ENCODE results near the gene TDRD12.
"Not testable (repeated sequence)": the region's sequence is repeated elsewhere in the genome, so short reads cannot be mapped to it uniquely, and the experiment has no call there.

Gene TDRD12

DNA sequence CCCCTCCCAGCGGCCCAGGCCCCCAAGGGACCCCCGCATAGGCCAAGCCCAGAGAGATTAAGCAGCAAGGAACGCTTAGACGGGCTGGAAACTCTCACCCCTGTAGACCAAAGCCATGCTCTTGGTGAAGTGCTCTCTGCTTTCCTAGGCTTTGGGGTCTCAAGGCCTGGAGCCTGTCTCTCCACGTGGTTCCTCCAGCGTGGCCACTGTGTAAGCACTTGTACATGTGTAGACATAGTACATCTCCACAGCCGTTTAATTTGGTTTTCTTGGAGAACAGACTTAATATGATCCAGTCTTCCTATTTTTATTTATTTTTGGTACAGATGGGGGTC is 26.9 kb upstream of the TDRD12 start:
- Histone ChIP-seq H3K27ac (ENCODE audit: low read depth, low read length) (peak overlapping the region; percentile 30), H3K4me1 (ENCODE audit: control insufficient read depth in 5 of 5, insufficient read depth in 5 of 5, low read length in 5 of 5) (peaks cover 9 to 58% (median 54%) of the 10 kb centered on the region in 5 donors), H3K9me3 (ENCODE audit: control insufficient read depth in 5 of 5, low read length in 5 of 5) (no peaks in the 10 kb centered on the region), H3K4me3 (ENCODE audit: low read depth in 1 of 5, low read length in 5 of 5) (peak overlapping the region; percentile 75 to 91 (median 80)), H3K36me3 (ENCODE audit: control insufficient read depth in 5 of 5, insufficient read depth in 5 of 5, low read length in 5 of 5) (no peaks in the 10 kb centered on the region), H3K9ac (ENCODE audit: low read length in 5 of 5) (peak overlapping the region; percentile 73 to 93 (median 83)), H3K27me3 (ENCODE audit: control insufficient read depth in 5 of 5, insufficient read depth in 4 of 5, low read length in 5 of 5) (no peaks in the 10 kb centered on the region)

DNA sequence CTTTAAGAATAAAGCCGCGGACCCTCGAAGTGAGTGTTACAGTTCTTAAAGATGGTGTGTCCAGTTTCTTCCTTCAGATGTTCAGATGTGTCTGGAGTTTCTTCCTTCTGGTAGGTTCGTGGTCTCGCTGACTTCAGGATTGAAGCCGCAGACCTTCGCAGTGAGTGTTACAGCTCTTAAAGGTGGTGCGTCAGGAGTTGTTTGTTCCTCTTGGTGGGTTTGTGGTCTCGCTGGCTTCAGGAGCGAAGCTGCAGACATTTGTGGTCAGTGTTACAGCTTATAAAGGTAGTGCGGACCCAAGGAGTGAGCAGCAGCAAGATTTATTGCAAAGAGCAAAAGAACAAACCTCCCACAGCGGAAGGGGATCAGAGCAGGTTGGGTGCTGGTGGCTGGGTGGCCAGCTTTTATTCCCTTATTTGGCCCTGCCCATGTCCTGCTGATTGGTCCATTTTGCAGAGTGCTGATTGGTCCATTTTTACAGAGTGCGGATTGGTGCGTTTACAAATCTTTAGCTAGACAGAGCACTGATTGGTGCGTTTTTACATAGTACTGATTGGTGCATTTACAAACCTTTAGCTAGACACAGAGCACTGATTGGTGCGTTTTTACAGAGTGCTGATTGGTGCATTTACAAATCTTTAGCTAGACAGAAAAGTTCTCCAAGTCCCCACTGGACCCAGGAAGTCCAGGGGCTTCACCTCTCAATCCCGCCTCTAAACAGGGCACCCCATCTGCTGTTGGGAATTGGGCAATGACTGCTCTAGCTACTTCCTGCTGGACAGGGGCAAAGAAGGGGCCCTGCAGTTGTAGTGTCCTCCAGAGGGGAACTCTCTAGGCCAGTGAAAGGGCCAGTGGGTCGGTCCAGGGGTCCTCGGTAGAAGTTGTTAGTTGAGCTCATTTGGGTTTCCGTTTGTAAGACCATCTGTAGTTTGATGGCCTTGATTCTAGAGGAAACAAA is 26.1 kb upstream of the TDRD12 start:
- not testable (repeated sequence) for H3K27me3 ChIP-seq (ENCODE audit: control insufficient read depth in 5 of 5, insufficient read depth in 4 of 5, low read length in 5 of 5); H3K9me3 ChIP-seq (ENCODE audit: control insufficient read depth in 5 of 5, low read length in 5 of 5); H3K27ac ChIP-seq (ENCODE audit: low read depth, low read length); H3K36me3 ChIP-seq (ENCODE audit: control insufficient read depth in 5 of 5, insufficient read depth in 5 of 5, low read length in 5 of 5)
- Histone ChIP-seq H3K4me3 (ENCODE audit: low read depth in 1 of 5, low read length in 5 of 5) (peak overlapping the region; percentile 75 to 91 (median 80)), H3K4me1 (ENCODE audit: control insufficient read depth in 5 of 5, insufficient read depth in 5 of 5, low read length in 5 of 5) (peaks cover 9 to 58% (median 54%) of the 10 kb centered on the region in 5 donors), H3K9ac (ENCODE audit: low read length in 5 of 5) (peak overlapping the region in 3 of 5 donors; percentile 83 to 93 (median 88))

DNA sequence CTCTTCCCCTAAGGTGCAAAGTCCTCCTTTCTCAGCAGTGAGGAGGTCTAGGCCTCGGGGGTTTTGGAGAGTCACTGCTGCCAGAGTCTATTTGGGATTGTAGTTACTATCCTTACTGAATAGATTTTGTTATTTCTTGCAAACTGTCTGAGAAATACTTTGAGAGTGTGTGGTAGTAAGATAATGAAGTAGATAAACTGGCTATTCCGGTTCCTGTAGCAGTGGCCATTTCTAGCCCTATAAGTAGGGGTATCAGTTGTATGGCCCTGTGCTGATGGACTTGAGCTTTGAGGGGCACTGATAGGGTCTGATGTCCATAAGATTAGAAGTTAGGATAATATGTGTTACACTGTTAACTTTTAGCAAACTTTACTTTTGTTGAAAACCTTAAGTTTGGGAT is 25.3 kb upstream of the TDRD12 start:
- not testable (repeated sequence) for H3K27me3 ChIP-seq (ENCODE audit: control insufficient read depth in 5 of 5, insufficient read depth in 4 of 5, low read length in 5 of 5); H3K36me3 ChIP-seq (ENCODE audit: control insufficient read depth in 5 of 5, insufficient read depth in 5 of 5, low read length in 5 of 5); H3K27ac ChIP-seq (ENCODE audit: low read depth, low read length); H3K9me3 ChIP-seq (ENCODE audit: control insufficient read depth in 5 of 5, low read length in 5 of 5)
- Histone ChIP-seq H3K9ac (ENCODE audit: low read length in 5 of 5) (peak overlapping the region in 2 of 5 donors; percentile 16 to 35), H3K4me1 (ENCODE audit: control insufficient read depth in 5 of 5, insufficient read depth in 5 of 5, low read length in 5 of 5) (peaks cover 9 to 58% (median 54%) of the 10 kb centered on the region in 5 donors), H3K4me3 (ENCODE audit: low read depth in 1 of 5, low read length in 5 of 5) (peak overlapping the region in 2 of 5 donors; percentile 22 to 27)

- H3K27me3 ChIP-seq (ENCODE audit: control insufficient read depth in 5 of 5, insufficient read depth in 4 of 5, low read length in 5 of 5); H3K4me3 ChIP-seq (ENCODE audit: low read depth in 1 of 5, low read length in 5 of 5); H3K9me3 ChIP-seq (ENCODE audit: control insufficient read depth in 5 of 5, low read length in 5 of 5); H3K27ac ChIP-seq (ENCODE audit: low read depth, low read length); H3K9ac ChIP-seq (ENCODE audit: low read length in 5 of 5): not testable (repeated sequence)
- H3K4me1 ChIP-seq (ENCODE audit: control insufficient read depth in 5 of 5, insufficient read depth in 5 of 5, low read length in 5 of 5) = peaks cover 9 to 58% (median 54%) of the 10 kb centered on the region in 5 donors
- peaks cover 3 to 13% (median 4%) of the 10 kb centered on the region in 5 donors for H3K36me3 ChIP-seq (ENCODE audit: control insufficient read depth in 5 of 5, insufficient read depth in 5 of 5, low read length in 5 of 5)
These were observed 24.7 kb upstream of the TDRD12 start for GRCh38 chr19:32694851-32695250.

DNA sequence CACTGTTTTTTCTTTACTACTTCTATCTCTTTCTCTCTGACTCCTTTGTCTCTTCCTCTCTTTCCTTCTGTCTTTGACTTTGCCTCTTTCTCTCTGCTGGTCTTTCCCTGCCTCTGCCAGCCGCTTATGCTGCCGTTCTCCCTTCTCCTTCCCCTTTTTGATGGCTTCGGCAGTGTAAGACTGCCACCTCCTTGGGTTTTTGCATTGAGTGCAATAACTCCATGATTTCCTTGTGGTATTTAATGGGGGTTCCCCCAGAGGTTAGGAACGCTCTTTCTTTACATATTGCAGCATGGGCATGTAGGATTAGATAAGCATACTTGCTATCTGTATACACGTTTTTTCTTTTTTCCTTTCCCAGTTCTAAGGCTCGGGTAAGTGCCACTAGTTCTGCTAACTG is 24.1 kb upstream of the TDRD12 start:
- H3K4me3 ChIP-seq (ENCODE audit: low read depth in 1 of 5, low read length in 5 of 5); H3K27ac ChIP-seq (ENCODE audit: low read depth, low read length); H3K9ac ChIP-seq (ENCODE audit: low read length in 5 of 5); H3K9me3 ChIP-seq (ENCODE audit: control insufficient read depth in 5 of 5, low read length in 5 of 5); H3K27me3 ChIP-seq (ENCODE audit: control insufficient read depth in 5 of 5, insufficient read depth in 4 of 5, low read length in 5 of 5): not testable (repeated sequence)
- H3K4me1 ChIP-seq (ENCODE audit: control insufficient read depth in 5 of 5, insufficient read depth in 5 of 5, low read length in 5 of 5) = peaks cover 9 to 58% (median 54%) of the 10 kb centered on the region in 5 donors
- H3K36me3 ChIP-seq (ENCODE audit: control insufficient read depth in 5 of 5, insufficient read depth in 5 of 5, low read length in 5 of 5) = peaks cover 3 to 17% (median 4%) of the 10 kb centered on the region in 5 donors

DNA sequence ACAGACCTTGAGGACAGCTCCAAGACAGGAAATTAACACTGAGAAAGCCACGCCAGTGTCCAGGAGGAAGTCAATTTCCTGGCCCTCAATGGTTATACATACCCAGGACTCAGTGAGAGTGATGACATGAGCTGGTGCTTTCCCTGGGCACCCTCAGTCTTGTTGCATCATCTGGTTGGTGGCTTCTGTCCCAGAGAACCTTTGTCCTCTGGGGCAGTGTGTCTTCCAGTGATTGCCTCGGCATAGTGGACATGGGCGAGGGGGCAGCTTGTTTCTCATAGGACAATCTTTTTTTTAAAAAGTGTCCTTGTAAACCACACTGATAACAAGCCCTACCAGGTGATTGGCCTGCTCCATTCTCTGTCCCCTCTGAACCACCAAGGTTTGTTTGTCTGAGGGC is 22.8 kb upstream of the TDRD12 start:
- Histone ChIP-seq H3K27ac (ENCODE audit: low read depth, low read length) (peak overlapping the region; percentile 30), H3K36me3 (ENCODE audit: control insufficient read depth in 5 of 5, insufficient read depth in 5 of 5, low read length in 5 of 5) (peaks cover 3 to 17% (median 4%) of the 10 kb centered on the region in 5 donors), H3K4me1 (ENCODE audit: control insufficient read depth in 5 of 5, insufficient read depth in 5 of 5, low read length in 5 of 5) (peaks cover 5 to 49% (median 47%) of the 10 kb centered on the region in 5 donors)
- not testable (repeated sequence) for H3K27me3 ChIP-seq (ENCODE audit: control insufficient read depth in 5 of 5, insufficient read depth in 4 of 5, low read length in 5 of 5); H3K4me3 ChIP-seq (ENCODE audit: low read depth in 1 of 5, low read length in 5 of 5); H3K9ac ChIP-seq (ENCODE audit: low read length in 5 of 5); H3K9me3 ChIP-seq (ENCODE audit: control insufficient read depth in 5 of 5, low read length in 5 of 5)

DNA sequence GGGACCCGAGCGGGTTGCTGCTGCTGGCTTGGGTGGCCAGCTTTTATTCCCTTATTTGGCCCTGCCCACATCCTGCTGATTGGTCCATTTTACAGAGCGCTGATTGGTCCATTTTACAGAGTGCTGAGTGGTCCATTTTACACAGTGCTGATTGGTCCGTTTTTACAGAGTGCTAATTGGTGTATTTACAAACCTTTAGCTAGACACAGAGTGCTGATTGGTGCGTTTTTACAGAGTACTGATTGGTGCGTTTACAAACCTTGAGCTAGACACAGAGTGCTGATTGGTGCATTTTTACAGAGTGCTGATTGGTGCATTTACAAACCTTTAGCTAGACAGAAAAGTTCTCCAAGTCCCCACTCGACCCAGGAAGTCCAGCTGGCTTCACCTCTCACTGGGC is 19.4 kb upstream of the TDRD12 start:
- H3K36me3 ChIP-seq (ENCODE audit: control insufficient read depth in 5 of 5, insufficient read depth in 5 of 5, low read length in 5 of 5) = peaks cover 3 to 19% (median 4%) of the 10 kb centered on the region in 5 donors
- not testable (repeated sequence) for H3K4me3 ChIP-seq (ENCODE audit: low read depth in 1 of 5, low read length in 5 of 5); H3K9ac ChIP-seq (ENCODE audit: low read length in 5 of 5); H3K27ac ChIP-seq (ENCODE audit: low read depth, low read length); H3K27me3 ChIP-seq (ENCODE audit: control insufficient read depth in 5 of 5, insufficient read depth in 4 of 5, low read length in 5 of 5)
- peaks cover 2 to 20% (median 20%) of the 10 kb centered on the region in 5 donors for H3K4me1 ChIP-seq (ENCODE audit: control insufficient read depth in 5 of 5, insufficient read depth in 5 of 5, low read length in 5 of 5)
- H3K9me3 ChIP-seq (ENCODE audit: control insufficient read depth in 5 of 5, low read length in 5 of 5) = peaks cover 0 to 15% (median 4%) of the 10 kb centered on the region in 5 donors

DNA sequence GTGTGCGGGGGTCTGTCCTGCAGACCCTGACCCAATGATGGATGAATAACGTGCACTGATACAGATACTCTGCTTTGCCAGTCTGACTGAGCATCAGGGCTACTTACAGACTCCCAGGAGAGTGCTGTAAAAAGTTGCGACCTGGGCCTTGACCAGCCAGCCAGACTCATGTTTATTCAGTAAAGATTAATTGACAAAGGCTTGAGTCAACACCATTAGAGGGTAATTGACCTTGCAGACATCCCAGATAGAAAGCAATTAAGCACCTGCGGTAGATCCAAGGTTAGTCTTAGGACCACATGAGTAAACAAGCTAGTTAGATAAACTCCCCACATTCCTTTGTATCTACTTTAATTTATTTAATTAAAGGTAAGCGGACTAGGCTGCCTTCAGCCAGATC is 17.6 kb upstream of the TDRD12 start:
- Histone ChIP-seq H3K9ac (ENCODE audit: low read length in 5 of 5) (no peak overlapping the region), H3K27ac (ENCODE audit: low read depth, low read length) (no peak overlapping the region), H3K4me1 (ENCODE audit: control insufficient read depth in 5 of 5, insufficient read depth in 5 of 5, low read length in 5 of 5) (peaks cover 0 to 3% (median 2%) of the 10 kb centered on the region in 5 donors), H3K27me3 (ENCODE audit: control insufficient read depth in 5 of 5, insufficient read depth in 4 of 5, low read length in 5 of 5) (no peaks in the 10 kb centered on the region), H3K4me3 (ENCODE audit: low read depth in 1 of 5, low read length in 5 of 5) (no peak overlapping the region), H3K36me3 (ENCODE audit: control insufficient read depth in 5 of 5, insufficient read depth in 5 of 5, low read length in 5 of 5) (peaks cover 3 to 19% (median 4%) of the 10 kb centered on the region in 5 donors), H3K9me3 (ENCODE audit: control insufficient read depth in 5 of 5, low read length in 5 of 5) (peaks cover 0 to 15% (median 4%) of the 10 kb centered on the region in 5 donors)

DNA sequence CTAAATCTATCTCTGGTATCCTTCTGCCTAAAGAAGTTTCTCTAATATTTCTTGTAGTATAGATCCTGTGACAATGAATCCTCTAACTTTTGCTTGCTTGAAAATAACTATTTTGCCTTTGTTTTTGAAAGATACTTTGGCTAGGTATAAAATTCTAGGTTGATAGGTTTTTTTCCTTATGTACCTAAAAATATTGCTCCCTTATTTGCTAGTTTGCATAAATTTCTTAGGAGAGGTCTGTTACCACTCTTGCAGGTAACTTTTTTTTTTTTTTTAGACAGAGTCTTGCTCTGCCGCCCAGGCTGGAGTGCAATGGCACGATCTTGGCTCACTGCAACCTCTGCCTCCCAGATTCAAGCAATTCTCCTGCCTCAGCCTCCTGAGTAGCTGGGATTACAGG is 15.6 kb upstream of the TDRD12 start:
- Histone ChIP-seq H3K9me3 (ENCODE audit: control insufficient read depth in 5 of 5, low read length in 5 of 5) (peaks cover 0 to 15% (median 4%) of the 10 kb centered on the region in 5 donors), H3K36me3 (ENCODE audit: control insufficient read depth in 5 of 5, insufficient read depth in 5 of 5, low read length in 5 of 5) (peaks cover 0 to 13% (median under 1%) of the 10 kb centered on the region in 5 donors)
- H3K4me1 ChIP-seq (ENCODE audit: control insufficient read depth in 5 of 5, insufficient read depth in 5 of 5, low read length in 5 of 5); H3K27ac ChIP-seq (ENCODE audit: low read depth, low read length); H3K27me3 ChIP-seq (ENCODE audit: control insufficient read depth in 5 of 5, insufficient read depth in 4 of 5, low read length in 5 of 5); H3K4me3 ChIP-seq (ENCODE audit: low read depth in 1 of 5, low read length in 5 of 5); H3K9ac ChIP-seq (ENCODE audit: low read length in 5 of 5): not testable (repeated sequence)

DNA sequence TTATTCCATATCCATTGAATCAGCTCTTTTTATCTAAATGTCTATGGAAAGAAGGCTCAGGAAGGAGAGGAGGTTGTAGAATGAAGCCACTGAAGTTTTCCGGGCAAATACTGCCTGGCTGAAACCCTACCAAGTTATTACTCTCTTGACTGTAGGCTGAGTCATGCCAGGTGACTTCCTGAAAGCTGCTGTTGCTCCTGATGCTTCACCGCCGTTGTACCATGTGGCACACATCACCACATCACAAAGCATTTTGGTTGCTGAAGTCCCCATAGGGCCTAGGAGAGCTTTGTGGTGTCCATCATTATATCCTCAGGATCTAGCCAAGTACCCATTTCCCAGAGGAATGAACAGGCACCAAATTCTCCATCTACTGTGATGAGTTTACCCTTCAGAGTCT is 11.1 kb upstream of the TDRD12 start:
- Histone ChIP-seq H3K9me3 (ENCODE audit: control insufficient read depth in 5 of 5, low read length in 5 of 5) (peaks cover 0 to 12% (median 4%) of the 10 kb centered on the region in 5 donors), H3K27ac (ENCODE audit: low read depth, low read length) (no peak overlapping the region), H3K9ac (ENCODE audit: low read length in 5 of 5) (no peak overlapping the region), H3K27me3 (ENCODE audit: control insufficient read depth in 5 of 5, insufficient read depth in 4 of 5, low read length in 5 of 5) (no peaks in the 10 kb centered on the region), H3K36me3 (ENCODE audit: control insufficient read depth in 5 of 5, insufficient read depth in 5 of 5, low read length in 5 of 5) (peaks cover 7 to 30% (median 12%) of the 10 kb centered on the region in 5 donors), H3K4me3 (ENCODE audit: low read depth in 1 of 5, low read length in 5 of 5) (no peak overlapping the region), H3K4me1 (ENCODE audit: control insufficient read depth in 5 of 5, insufficient read depth in 5 of 5, low read length in 5 of 5) (peaks cover 0 to 3% (median 0%) of the 10 kb centered on the region in 5 donors)

Measured in subcutaneous abdominal adipose tissue (tissue), 5 donors.